ENCODE results near the gene LFNG. TPM values are rescaled to one million over a fixed set of nuclear protein-coding genes. Genes with fewer than 3 reads are reported as not detected.
A peak's percentile ranks its signal among the peaks of the same experiment; 100 is the strongest.

Gene LFNG
- total RNA-seq, 1 donor from 2014 or later, result 6.8 TPM

- DNase-seq (ENCODE audit: low read depth), result no peak
Observed at GRCh38 chr7:2482725-2483451, 36.7 kb upstream of the LFNG start.

- DNase-seq (ENCODE audit: low read depth), result no peak
Observed at GRCh38 chr7:2483494-2483893, 36.1 kb upstream of the LFNG start.

GRCh38 chr7:2484868-2485267 lies 34.7 kb upstream of the LFNG start:
- DNase-seq (ENCODE audit: low read depth), result no peak

- peak; percentile 85 for DNase-seq (ENCODE audit: low read depth)
Observed at GRCh38 chr7:2487586-2488271, 31.8 kb upstream of the LFNG start.

GRCh38 chr7:2488272-2488645 lies 31.3 kb upstream of the LFNG start:
- DNase-seq (ENCODE audit: low read depth), result peak; percentile 83

- DNase-seq (ENCODE audit: low read depth), result no peak
Observed at GRCh38 chr7:2488681-2489080, 30.9 kb upstream of the LFNG start.

- no peak for DNase-seq (ENCODE audit: low read depth)
Observed at GRCh38 chr7:2490181-2490651, 29.4 kb upstream of the LFNG start.

- no peak for DNase-seq (ENCODE audit: low read depth)
Observed at GRCh38 chr7:2492038-2492437, 27.5 kb upstream of the LFNG start.

GRCh38 chr7:2493205-2494164 lies 26.1 kb upstream of the LFNG start:
- DNase-seq (ENCODE audit: low read depth), result no peak

- no peak for DNase-seq (ENCODE audit: low read depth)
Observed at GRCh38 chr7:2494191-2495130, 25.1 kb upstream of the LFNG start.

GRCh38 chr7:2495418-2496299 lies 23.9 kb upstream of the LFNG start:
- no peak for DNase-seq (ENCODE audit: low read depth)

GRCh38 chr7:2496375-2496774 lies 23.2 kb upstream of the LFNG start:
- no peak for DNase-seq (ENCODE audit: low read depth)

- no peak for DNase-seq (ENCODE audit: low read depth)
Observed at GRCh38 chr7:2497065-2497464, 22.5 kb upstream of the LFNG start.

- peak; percentile 77 for DNase-seq (ENCODE audit: low read depth)
Observed at GRCh38 chr7:2497500-2498336, 21.9 kb upstream of the LFNG start.

- DNase-seq (ENCODE audit: low read depth), result no peak
Observed at GRCh38 chr7:2498708-2499107, 20.9 kb upstream of the LFNG start.

GRCh38 chr7:2499181-2499580 lies 20.4 kb upstream of the LFNG start:
- no peak for DNase-seq (ENCODE audit: low read depth)

- DNase-seq (ENCODE audit: low read depth), result no peak
Observed at GRCh38 chr7:2499719-2500430, 19.7 kb upstream of the LFNG start.

- no peak for DNase-seq (ENCODE audit: low read depth)
Observed at GRCh38 chr7:2500701-2501100, 18.9 kb upstream of the LFNG start.

Measured in myocyte (in vitro differentiated cells).